ENCODE results near the gene PFDN6.

Gene PFDN6

DNA sequence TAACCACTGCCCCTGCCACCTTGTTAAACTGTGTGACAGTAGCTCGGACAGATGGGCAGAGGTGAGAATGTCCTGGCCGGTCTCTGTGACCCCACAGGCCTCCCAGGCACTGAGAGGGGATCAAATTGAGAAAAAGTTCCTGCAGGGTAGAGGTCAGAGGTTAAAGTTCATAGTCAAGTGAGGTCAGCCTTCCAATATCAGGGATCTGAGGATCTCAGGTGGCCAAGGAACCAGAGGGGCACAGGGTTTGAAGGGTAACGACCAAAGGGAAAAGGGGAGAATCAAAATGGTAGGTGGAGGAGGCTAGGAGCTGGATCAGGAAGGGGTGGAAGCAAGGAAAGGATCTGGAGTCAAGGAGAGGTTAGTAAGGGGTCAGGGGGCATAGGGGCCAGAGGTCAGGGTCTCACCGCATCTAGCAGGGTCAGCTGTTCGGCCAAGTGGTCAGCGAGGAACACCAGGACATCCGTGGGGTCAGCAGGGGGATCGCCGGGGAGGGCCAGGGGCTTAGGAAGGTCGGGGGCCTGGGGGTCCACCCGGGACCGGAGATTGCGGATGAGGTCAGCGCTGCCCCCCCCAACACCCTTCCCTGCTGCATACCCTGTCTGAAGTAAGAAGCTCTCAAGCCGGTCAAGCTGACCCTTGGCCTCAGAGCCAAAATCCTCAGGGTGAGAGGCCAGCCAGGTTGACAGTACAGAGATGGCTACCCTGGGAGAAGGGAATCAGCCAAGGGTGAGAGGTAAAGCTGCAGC, 6.4 kb downstream of the PFDN6 start:
- FAIRE-seq, result no peak

- FAIRE-seq, result no peak
These were observed 7.5 kb downstream of the PFDN6 start for GRCh38 chr6:33296797-33297405.

DNA sequence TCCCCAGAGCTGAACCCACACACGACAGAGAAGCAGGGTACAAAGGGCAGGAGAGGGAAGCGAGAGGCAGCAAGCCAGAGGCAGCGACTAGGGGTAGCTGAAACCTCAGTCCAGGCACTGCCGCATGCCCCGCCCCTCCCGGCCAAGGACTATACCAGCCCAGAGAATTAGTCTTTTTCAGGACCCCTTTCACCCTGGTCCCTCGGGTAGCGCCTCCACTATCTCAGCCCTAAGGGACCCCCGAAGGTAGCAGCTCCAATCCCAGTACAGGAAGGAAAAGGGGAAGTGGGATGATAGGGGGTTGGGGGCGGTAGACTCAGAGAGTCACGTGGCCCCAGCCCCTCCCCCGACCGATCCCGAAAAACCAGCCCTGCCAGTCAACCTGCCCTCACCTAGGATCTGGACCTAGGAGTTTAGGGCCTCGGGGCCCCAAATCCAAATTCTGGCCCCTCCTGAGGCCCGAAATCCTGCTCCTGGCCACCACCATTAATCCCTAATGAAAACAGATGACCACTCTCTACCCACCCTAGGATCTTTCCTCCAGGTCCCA, 8.1 kb downstream of the PFDN6 start:
- FAIRE-seq, result no peak

DNA sequence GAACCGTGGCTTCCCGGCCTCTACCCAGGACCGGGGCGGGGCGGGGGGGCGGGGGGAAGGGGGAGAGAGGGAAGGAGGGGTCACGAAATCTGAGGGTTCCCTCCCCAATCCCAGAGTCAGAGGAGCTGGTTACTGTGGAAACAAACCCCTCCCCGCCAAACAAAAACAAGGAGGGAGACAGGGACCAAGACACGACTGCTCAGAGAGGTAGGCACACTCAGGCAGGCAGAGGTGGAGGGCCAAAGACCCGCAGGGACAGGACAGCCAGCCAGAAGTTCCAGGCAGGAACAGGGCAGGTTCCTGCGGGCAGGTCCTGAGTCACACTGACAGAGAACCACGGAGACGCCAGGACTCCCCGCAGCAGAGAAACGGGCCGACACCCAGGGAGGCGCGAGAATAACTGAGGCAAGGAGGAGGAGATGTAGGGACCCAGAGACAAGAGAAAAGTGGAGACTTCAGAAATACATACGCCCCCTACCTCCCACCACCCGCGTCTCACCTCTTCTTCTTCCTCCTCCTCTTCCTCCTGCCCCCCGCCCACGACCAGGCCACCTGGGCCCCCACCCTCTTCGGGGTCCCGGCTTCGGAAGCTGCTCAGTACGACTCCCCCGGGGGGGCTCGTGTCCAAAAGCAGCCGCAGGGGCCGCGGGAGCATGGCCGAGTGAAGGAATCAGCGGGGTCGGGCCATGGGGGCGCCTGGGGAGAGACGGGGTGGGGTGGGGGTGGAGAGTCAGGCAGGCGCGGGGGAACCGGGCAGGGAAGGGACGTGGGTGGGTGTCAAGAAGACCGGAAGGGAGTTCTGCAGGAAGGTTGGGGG, 8.8 kb downstream of the PFDN6 start:
- no peak for FAIRE-seq

DNA sequence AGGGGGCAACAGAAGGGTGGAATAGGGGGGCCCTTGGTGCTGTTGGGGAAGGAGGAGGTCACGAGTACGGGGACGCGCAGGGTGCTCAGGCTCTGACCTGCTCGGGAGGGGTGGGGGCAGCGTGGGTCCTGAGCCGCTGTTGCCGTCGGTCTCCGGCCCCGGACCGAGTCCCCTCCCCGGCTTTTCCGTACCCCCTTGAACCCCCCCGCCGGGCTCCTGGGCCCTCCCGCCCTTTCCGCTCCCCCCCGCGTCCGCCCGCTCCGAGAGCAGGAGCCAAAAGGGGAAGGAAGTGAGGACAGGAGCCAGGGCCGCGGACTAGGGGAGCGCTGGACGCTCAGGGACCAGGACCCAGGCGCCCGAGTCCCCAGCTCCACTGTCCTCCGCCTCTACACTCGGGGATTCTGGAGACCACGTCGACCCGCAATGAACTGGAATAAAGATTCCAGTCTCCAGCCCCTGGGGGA, 9.4 kb downstream of the PFDN6 start, which contains the start of gene RGL2:
Gene RGL2, minus strand, starts transcription at position 170 of the 464 bp plus-strand sequence. CDS start 332 bp downstream, outside the sequence.
- no peak for FAIRE-seq

GRCh38 chr6:33299237-33299944, 10.0 kb downstream of the PFDN6 start:
- peak; percentile 55 for FAIRE-seq

DNA sequence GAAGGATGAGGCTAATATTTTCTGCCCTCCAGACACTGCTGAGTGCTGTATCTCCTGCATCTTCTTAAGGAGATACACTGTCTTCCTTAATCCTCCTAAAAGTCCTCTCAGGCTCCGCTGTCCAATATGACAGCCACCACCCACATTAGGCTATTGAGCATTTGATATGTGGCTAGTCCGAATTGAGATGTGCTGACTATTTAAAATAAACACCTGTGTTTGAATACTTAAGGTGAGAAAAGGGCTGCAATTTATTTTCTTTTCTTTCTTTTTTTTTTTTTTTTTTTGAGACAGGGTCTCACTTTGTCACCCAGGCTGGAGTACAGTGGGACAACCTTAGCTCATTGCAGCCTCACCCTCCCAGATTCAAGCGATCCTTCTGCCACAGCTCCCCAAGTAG, 12.5 kb downstream of the PFDN6 start:
- no peak for FAIRE-seq

DNA sequence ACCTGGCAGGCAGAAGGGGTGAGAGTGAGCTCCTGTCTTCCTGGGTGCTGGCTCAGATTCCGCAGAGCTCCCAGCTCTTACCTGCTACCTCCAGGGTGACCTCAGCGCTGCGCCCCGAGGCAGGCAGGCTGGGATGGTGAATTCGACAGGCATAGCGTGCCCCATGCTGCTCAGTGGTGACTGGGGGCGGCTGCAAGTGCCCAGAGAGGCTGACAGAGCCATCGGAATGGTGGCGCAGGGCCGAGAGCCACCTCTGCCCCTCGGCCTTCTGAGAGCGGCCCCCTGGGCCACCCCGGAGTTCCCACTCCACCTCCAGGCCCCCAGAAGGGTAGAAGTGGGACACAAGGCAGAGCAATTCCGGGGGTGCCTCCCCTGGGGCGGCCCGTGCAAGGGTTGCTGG, 14.8 kb downstream of the PFDN6 start:
- FAIRE-seq, result no peak

DNA sequence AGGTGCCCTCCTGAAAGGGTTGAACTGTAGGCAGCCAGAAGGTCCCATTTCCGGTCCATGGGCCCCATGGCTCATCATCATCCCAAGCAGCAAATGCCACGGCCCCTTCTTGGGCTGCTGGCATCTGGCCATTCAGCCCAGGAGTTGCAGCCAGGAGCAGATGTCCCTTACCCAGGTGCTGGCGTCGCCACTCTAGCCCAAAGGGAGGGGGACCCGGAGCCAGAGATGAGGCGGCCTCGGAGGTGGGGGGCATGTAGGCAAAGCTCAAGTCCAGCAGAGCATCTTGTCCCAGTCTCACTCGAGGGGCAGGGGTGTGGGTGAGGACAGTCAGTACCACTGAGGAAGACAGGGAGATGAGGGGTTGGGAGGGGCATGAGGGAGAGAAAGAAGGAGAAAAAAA, 15.7 kb downstream of the PFDN6 start:
- no peak for FAIRE-seq

GRCh38 chr6:33306356-33306755, 17.0 kb downstream of the PFDN6 start:
- no peak for FAIRE-seq

- FAIRE-seq, result no peak
These were observed 23.1 kb downstream of the PFDN6 start for GRCh38 chr6:33312361-33313104.

DNA sequence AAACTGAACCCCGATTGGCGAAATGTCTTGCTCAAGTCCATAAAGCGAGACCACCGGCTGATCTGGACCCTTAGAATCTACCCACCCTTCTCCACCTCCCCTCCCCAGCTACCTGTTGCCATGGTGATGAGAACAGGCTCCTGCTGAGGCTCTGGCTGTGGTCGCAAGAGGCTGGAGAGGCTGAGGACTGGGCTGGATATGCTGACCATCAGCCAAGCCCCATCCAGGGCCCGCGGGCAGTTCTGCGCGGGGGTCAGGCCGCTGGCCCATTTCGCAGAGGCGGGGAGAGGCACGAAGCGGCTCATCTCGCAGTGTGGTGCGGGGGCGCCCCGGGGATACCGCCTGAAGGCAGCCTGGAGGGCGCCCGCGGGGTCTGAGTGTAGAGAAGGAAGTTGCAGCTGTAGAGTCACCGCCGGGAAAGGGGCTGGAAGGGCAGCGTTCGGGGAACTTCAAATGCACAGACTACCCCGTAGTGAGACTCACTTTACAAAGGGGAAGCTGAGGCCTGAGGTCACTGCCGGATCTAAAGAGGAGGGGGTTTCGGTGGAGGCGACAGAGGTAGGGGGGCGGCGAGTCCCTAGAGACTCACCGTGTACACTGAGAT, 23.8 kb downstream of the PFDN6 start:
- FAIRE-seq, result no peak

GRCh38 chr6:33313709-33314514, 24.5 kb downstream of the PFDN6 start, which contains the start of gene TAPBP:
TAPBP (minus strand) TSS chr6:33314078; CDS start chr6:33314041, 37 bp downstream.
- no peak for FAIRE-seq

DNA sequence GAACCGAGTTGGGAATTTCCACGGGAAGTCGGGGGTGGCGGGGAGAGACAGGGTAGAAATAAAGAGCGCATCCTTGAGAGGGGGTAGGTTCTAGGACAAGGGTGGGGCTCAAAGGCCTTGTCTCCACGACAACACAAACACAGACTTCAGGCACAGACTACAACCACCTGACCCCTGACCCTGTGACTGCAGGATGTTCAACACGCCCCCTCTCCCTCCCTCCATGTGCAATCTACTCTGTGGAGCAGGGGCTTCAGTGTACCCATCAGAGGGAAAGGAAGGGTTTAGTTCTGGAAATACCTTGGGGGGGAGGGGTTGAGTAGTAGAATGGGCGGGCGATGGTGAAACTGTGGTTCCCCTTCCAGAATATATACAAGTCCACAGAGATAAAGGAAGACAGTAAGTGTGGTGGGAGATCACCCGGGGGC, 25.1 kb downstream of the PFDN6 start:
- no peak for FAIRE-seq

GRCh38 chr6:33314943-33315792, 25.8 kb downstream of the PFDN6 start:
- no peak for FAIRE-seq

GRCh38 chr6:33315793-33316602, 26.6 kb downstream of the PFDN6 start:
- FAIRE-seq, result no peak

GRCh38 chr6:33316603-33317418, 27.4 kb downstream of the PFDN6 start:
- no peak for FAIRE-seq

- no peak for FAIRE-seq
These were observed 27.9 kb downstream of the PFDN6 start for GRCh38 chr6:33317419-33317668.
